Sigmoid colon (tissue), 4 donors: Measurements from ENCODE around the gene PARD3.

ENCODE experiments used
- EP300 ChIP-seq, 4 donors: sonication (generic); formaldehyde crosslinking; IDR thresholded peaks; one replicate each; pipeline ENCODE4 v1.6.1; 2017; ENCODE audit warnings: antibody characterized with exemption in 4 of 4
- POLR2A ChIP-seq, 2 donors: fragments of 450-650 bp; IDR thresholded peaks; one replicate each; pipeline ENCODE4 v1.6.1; 2016; ENCODE audit warnings: antibody characterized with exemption in 2 of 2, mild to moderate bottlenecking in 2 of 2, moderate library complexity in 2 of 2
- POLR2AphosphoS5 ChIP-seq, 4 donors: sonication (generic); formaldehyde crosslinking; IDR thresholded peaks; one replicate each; pipeline ENCODE4 v1.6.1; 2017; ENCODE audit warnings: antibody characterized with exemption in 4 of 4
- TF ChIP-seq, protein P1 (sequence below), 4 experiments: fragments of 450-650 bp in 3 of 4; fragments of 200-600 bp in 1 of 4; IDR thresholded peaks; one replicate each; pipeline ENCODE4 v1.5.1; 2016 to 2019; ENCODE audit warnings: antibody characterized with exemption in 4 of 4, mild to moderate bottlenecking in 3 of 4, moderate library complexity in 2 of 4

DNA sequence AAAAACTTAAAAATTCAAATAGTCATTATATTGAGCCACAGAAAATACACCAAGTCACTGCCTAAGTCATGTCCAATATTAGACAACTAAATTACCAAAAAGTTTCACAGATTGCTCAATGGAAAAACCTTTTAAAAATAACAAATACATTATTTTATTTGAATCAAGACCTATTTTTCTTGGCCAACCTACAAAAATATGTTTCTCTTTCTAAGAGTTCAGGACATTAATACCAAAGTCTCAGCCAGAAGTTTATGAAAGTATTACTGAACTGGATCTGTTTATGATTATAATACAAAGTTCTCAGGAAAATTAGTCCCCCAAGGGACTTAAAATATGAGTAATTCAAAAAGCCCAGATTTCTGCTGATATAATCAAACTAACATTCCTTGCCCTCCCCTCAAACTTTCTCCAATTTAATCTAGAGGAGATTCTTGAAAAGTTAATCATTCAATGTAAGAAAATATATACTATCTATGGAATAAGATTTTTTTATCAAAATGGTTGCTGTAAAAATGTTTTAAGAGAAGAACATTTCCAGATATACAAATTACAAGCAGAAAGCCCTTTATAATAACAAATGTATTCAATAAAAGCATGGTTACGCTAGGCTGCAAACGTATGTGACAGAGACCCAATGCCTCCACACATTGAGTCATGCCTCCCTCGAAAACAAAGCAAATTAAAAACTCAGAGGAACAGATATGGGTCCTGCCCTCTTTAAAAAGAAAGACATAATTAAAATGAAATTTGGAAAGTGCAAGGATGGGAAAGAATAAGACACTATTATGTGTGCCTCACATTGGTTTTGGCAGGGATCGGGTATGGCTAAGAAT is 381.6 kb downstream of the PARD3 start:
- TF ChIP-seq, protein P1, sequence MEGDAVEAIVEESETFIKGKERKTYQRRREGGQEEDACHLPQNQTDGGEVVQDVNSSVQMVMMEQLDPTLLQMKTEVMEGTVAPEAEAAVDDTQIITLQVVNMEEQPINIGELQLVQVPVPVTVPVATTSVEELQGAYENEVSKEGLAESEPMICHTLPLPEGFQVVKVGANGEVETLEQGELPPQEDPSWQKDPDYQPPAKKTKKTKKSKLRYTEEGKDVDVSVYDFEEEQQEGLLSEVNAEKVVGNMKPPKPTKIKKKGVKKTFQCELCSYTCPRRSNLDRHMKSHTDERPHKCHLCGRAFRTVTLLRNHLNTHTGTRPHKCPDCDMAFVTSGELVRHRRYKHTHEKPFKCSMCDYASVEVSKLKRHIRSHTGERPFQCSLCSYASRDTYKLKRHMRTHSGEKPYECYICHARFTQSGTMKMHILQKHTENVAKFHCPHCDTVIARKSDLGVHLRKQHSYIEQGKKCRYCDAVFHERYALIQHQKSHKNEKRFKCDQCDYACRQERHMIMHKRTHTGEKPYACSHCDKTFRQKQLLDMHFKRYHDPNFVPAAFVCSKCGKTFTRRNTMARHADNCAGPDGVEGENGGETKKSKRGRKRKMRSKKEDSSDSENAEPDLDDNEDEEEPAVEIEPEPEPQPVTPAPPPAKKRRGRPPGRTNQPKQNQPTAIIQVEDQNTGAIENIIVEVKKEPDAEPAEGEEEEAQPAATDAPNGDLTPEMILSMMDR (IDR thresholded peaks at IDR 0.05), result no peak
- TF ChIP-seq POLR2A (IDR thresholded peaks at IDR 0.05) (no peak), EP300 (IDR thresholded peaks at IDR 0.05) (no peak), POLR2AphosphoS5 (IDR thresholded peaks at IDR 0.05) (no peak)
